K562 (cell line): ENCODE results near the gene NASP. TPM values are rescaled to one million over a fixed set of nuclear protein-coding genes. Genes with fewer than 3 reads are reported as not detected.

Experiments used
- ATF3 ChIP-seq, 2 experiments: fragments of 450-650 bp in 1 of 2; sonication (generic) in 1 of 2; formaldehyde crosslinking in 1 of 2; IDR thresholded peaks in 1 of 2; conservative IDR thresholded peaks in 1 of 2; 2 replicates each; pipeline versions ENCODE4 v1.6.1 to v1.8.1; 2016 to 2023; ENCODE audit warnings: mild to moderate bottlenecking in 2 of 2, moderate library complexity in 2 of 2, inconsistent platforms in 1 of 2, missing genetic modification reagents in 1 of 2
- CBX5 ChIP-seq: IDR thresholded peaks from 2 replicates; pipeline ENCODE4 v1.6.1; 2014; ENCODE audit warnings: low read depth, borderline replicate concordance
- CREM ChIP-seq: IDR thresholded peaks from 2 replicates; pipeline ENCODE4 v1.6.1; 2014; ENCODE audit warnings: antibody characterized with exemption, low read depth
- ESRRA ChIP-seq: fragments of 450-650 bp; IDR thresholded peaks from 2 replicates; pipeline ENCODE4 v1.6.1; 2014; ENCODE audit warnings: low read depth, mild to moderate bottlenecking, moderate library complexity, borderline replicate concordance
- FOSL1 ChIP-seq: fragments of 200-800 bp; sonication (Bioruptor generic); conservative IDR thresholded peaks from 2 replicates; pipeline ENCODE4 v1.6.1; 2016; ENCODE audit warnings: missing genetic modification characterization, missing compliant biosample characterization
- GATAD2A ChIP-seq: fragments of 450-650 bp; IDR thresholded peaks from 2 replicates; pipeline ENCODE4 v1.6.1; 2017
- HMG20B ChIP-seq: fragments of 250-450 bp; sonication (Bioruptor Pico); IDR thresholded peaks from 2 replicates; pipeline ENCODE4 v1.5.0; 2021; ENCODE audit warnings: mild to moderate bottlenecking
- JUND ChIP-seq, 2 experiments: IDR thresholded peaks; 2 replicates in 1 of 2; 3 replicates in 1 of 2; pipeline ENCODE4 v1.6.1; 2011; ENCODE audit warnings: borderline replicate concordance in 2 of 2, low read depth in 2 of 2, low read length in 2 of 2, improper control_type of control experiment in 1 of 2, missing biosample characterization in 1 of 2, missing genetic modification characterization in 1 of 2, missing genetic modification reagents in 1 of 2
- MAFF ChIP-seq: IDR thresholded peaks from 2 replicates; pipeline ENCODE4 v1.6.1; 2012; ENCODE audit warnings: low read length, improper control_type of control experiment
- MEF2D ChIP-seq: conservative IDR thresholded peaks from 2 replicates; pipeline ENCODE4 v1.6.1; 2016; ENCODE audit warnings: low read depth, missing genetic modification characterization, missing compliant biosample characterization
- PRDM10 ChIP-seq: fragments of 450-650 bp; IDR thresholded peaks from 2 replicates; pipeline ENCODE4 v1.6.1; 2018; ENCODE audit not compliant: partially characterized antibody
- RBM34 ChIP-seq: fragments of 200-400 bp; formaldehyde crosslinking; IDR thresholded peaks from 2 replicates; pipeline ENCODE4 v1.6.1; 2018; ENCODE audit warnings: low read length, borderline replicate concordance; ENCODE audit not compliant: insufficient read depth
- SIN3B ChIP-seq: fragments of 450-650 bp; IDR thresholded peaks from 2 replicates; pipeline ENCODE4 v1.6.1; 2017; ENCODE audit warnings: low read depth, mild to moderate bottlenecking, moderate library complexity
- SPI1 ChIP-seq: IDR thresholded peaks from 2 replicates; pipeline ENCODE4 v1.6.1; 2011; ENCODE audit warnings: low read depth, low read length, control low read depth, borderline replicate concordance
- TEAD2 ChIP-seq: fragments of 450-650 bp; IDR thresholded peaks from 2 replicates; pipeline ENCODE4 v1.6.1; 2016; ENCODE audit warnings: missing genetic modification characterization, control low read depth, missing compliant biosample characterization
- ZBTB34 ChIP-seq: fragments of 250-450 bp; sonication (Bioruptor Pico); IDR thresholded peaks from 2 replicates; pipeline ENCODE4 v1.8.0; 2021; ENCODE audit warnings: mild to moderate bottlenecking, moderate library complexity
- ZNF212 ChIP-seq: fragments of 450-650 bp; formaldehyde crosslinking; IDR thresholded peaks from 2 replicates; pipeline ENCODE4 v1.4.0; 2020; ENCODE audit warnings: mild to moderate bottlenecking
- ZNF695 ChIP-seq: fragments of 450-650 bp; formaldehyde crosslinking; IDR thresholded peaks from 2 replicates; pipeline ENCODE4 v1.4.0; 2020; ENCODE audit warnings: mild to moderate bottlenecking, moderate library complexity
- ZZZ3 ChIP-seq: fragments of 450-650 bp; IDR thresholded peaks from 2 replicates; pipeline ENCODE4 v1.6.1; 2016; ENCODE audit warnings: antibody characterized with exemption, mild to moderate bottlenecking, moderate library complexity
- polyA plus RNA-seq, 8 experiments: library from polyadenylated mRNA; depleted of rRNA in 4 of 8; stranded (reverse) in 5 of 8; unstranded in 3 of 8; fragments of >200 nt; fragmentation: Nextera tagmentation in 2 of 8; fragmentation: Illumina TruSeq in 1 of 8; extraction: Ambion mirVana in 2 of 8; extraction: Trizol in 1 of 8; gene quantifications; 2 replicates each; pipeline versions ENCODE4 v1.2.1 to v1.2.3, GENCODE V29; 2011 to 2014; ENCODE audit warnings: inconsistent platforms in 1 of 8, missing spikeins in 1 of 8
- total RNA-seq, 7 experiments: library from RNA; depleted of rRNA in 6 of 7; stranded (reverse); fragments of >200 nt in 6 of 7; fragmentation: Illumina TruSeq in 2 of 7; extraction: Trizol in 2 of 7; gene quantifications; 2 replicates each; pipeline versions ENCODE4 v1.2.1 to v1.2.3, GENCODE V29; 2011 to 2021; ENCODE audit warnings: low replicate concordance in 1 of 7
- TF ChIP-seq, protein P1 (sequence below): fragments of 450-650 bp; formaldehyde crosslinking; IDR thresholded peaks from 2 replicates; pipeline ENCODE4 v1.4.0; 2022; ENCODE audit warnings: missing genetic modification characterization

Gene NASP
- total and polyA plus RNA-seq, 9 of the 15 experiments (the other 6 are each of a cell fraction or from before 2014, with no cell fraction given): 199 to 578 (median 419) TPM

GRCh38 chr1:45535988-45536766, 47.7 kb upstream of the NASP start (continued):
- 0 out of 2 replicates have a peak, but pooled peaks have one; percentile 41 for TF ChIP-seq JUND (IDR thresholded peaks at IDR 0.05; ENCODE audit: borderline replicate concordance, low read depth, low read length)
- TF ChIP-seq JUND (tag; IDR thresholded peaks at IDR 0.05; ENCODE audit: borderline replicate concordance, low read depth, low read length): no peak; the same call in 2 of the 3 replicates
- TF ChIP-seq MAFF: peak; percentile 6; the same call in 1 of the 2 replicates
- no peak for TF ChIP-seq GATAD2A
- peak; percentile 51; the same call in 1 of the 2 replicates for TF ChIP-seq ESRRA
- TF ChIP-seq FOSL1 (tag): peak; percentile 67
- TF ChIP-seq TEAD2 (tag): no peak
- TF ChIP-seq ZNF212 (CRISPR knock-in tag): no peak
- TF ChIP-seq ZNF695: no peak
- no peak for TF ChIP-seq CBX5
- no peak for TF ChIP-seq PRDM10
- no peak for TF ChIP-seq SPI1
- no peak for TF ChIP-seq SIN3B
- TF ChIP-seq CREM: 0 out of 2 replicates have a peak, but pooled peaks have one; percentile 12
- TF ChIP-seq RBM34: no peak
- TF ChIP-seq, protein P1, sequence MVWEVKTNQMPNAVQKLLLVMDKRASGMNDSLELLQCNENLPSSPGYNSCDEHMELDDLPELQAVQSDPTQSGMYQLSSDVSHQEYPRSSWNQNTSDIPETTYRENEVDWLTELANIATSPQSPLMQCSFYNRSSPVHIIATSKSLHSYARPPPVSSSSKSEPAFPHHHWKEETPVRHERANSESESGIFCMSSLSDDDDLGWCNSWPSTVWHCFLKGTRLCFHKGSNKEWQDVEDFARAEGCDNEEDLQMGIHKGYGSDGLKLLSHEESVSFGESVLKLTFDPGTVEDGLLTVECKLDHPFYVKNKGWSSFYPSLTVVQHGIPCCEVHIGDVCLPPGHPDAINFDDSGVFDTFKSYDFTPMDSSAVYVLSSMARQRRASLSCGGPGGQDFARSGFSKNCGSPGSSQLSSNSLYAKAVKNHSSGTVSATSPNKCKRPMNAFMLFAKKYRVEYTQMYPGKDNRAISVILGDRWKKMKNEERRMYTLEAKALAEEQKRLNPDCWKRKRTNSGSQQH: no peak
- no peak for TF ChIP-seq ZBTB34 (CRISPR knock-in tag)
- TF ChIP-seq HMG20B (CRISPR knock-in tag): no peak
- TF ChIP-seq ATF3 (IDR thresholded peaks at IDR 0.05): peak; percentile 18; the same call in 1 of the 2 replicates
- no peak for TF ChIP-seq ATF3 (CRISPR knock-in tag; conservative IDR thresholded peaks at IDR 0.05)
- TF ChIP-seq MEF2D (tag): no peak
- no peak for TF ChIP-seq ZZZ3
